ENCODE measurements around the gene CST7. TPM values are rescaled to one million over a fixed set of nuclear protein-coding genes. Genes with fewer than 3 reads are reported as not detected.

Gene CST7
- total RNA-seq, 2 experiments from 2014 or later = 43.9 to 47.5 TPM

DNA sequence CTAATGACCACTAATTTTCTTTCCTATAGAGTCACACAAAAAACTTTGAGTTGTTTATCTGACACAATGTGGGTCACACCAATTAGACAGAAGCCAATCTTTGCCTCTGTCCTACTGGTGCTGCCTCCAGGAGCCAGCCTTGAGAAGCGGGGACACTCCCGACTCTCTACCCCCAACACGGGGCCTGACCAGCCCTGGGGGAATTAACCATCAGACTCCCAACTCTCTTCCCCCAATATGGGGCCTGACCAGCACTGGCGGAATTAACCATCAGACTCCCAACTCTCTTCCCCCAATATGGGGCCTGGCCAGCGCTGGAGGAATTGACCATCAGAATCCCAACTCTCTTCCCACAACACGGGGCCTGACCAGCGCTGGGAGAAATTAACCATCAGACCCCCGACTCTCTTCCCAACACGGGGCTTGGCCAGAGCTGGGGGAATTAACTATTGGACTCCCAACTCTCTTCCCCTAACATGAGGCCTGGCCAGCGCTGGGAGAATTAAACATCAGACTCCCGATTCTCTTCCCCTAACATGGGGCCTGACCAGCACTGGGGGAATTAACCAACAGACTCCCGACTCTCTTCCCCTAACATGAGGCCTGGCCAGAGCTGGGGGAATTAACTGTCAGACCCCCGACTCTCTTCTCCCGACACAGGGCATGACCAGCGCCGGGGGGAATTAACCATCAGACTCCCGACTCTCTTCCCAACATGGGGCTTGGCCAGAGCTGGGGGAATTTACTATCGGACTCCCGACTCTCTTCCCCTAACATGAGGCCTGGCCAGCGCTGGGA, 12.5 kb downstream of the CST7 start:
- H3K36me3 Mint-ChIP-seq (ENCODE audit: low read depth) = peaks cover 67% of the 10 kb centered on the region
- no peak for ATAC-seq
- DNase-seq = no peak
- peaks cover 13% of the 10 kb centered on the region for H3K4me1 Mint-ChIP-seq (ENCODE audit: low read depth)
- H3K27ac Mint-ChIP-seq = peak overlapping the region; percentile 30
- no peaks in the 10 kb centered on the region for H3K9me3 Mint-ChIP-seq (ENCODE audit: insufficient read depth)
- ChIA-PET CTCF (interaction anchor here (0.6 to 1.1 kb wide), 2 partner anchors 31 to 677 kb away, joined by 3 to 6 read pairs; no protein-coding TSS in a partner anchor), POLR2A (no interaction called here)
- no peaks in the 10 kb centered on the region for H3K27me3 Mint-ChIP-seq (ENCODE audit: low read depth)
- no peak overlapping the region for H3K4me3 Mint-ChIP-seq

DNA sequence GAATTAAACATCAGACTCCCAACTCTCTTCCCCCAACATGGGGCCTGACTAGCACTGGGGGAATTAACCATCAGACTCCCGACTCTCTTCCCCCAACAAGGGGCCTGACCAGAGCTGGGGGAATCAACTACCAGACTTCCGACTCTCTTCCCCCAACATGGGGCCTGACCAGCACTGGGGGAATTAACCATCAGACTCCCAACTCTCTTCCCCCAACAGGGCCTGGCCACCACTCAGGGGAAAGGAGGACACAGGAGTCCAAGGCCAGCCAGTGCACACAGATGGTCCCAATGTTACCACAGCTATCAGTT, 13.1 kb downstream of the CST7 start:
- Mint-ChIP-seq H3K36me3 (ENCODE audit: low read depth) (peaks cover 67% of the 10 kb centered on the region), H3K9me3 (ENCODE audit: insufficient read depth) (no peaks in the 10 kb centered on the region), H3K27ac (peak overlapping the region; percentile 30), H3K4me1 (ENCODE audit: low read depth) (peaks cover 13% of the 10 kb centered on the region), H3K27me3 (ENCODE audit: low read depth) (no peaks in the 10 kb centered on the region), H3K4me3 (no peak overlapping the region)
- ChIA-PET CTCF (interaction anchor here (0.6 kb wide), 1 partner anchor 678 kb away, joined by 3 read pairs; no protein-coding TSS in a partner anchor), POLR2A (no interaction called here)
- DNase-seq = no peak
- ATAC-seq = no peak

GRCh38 chr20:24962510-24962909, 13.4 kb downstream of the CST7 start:
- Mint-ChIP-seq H3K9me3 (ENCODE audit: insufficient read depth) (no peaks in the 10 kb centered on the region), H3K36me3 (ENCODE audit: low read depth) (peaks cover 71% of the 10 kb centered on the region), H3K27me3 (ENCODE audit: low read depth) (no peaks in the 10 kb centered on the region), H3K27ac (peak overlapping the region; percentile 5), H3K4me1 (ENCODE audit: low read depth) (peaks cover 13% of the 10 kb centered on the region), H3K4me3 (no peak overlapping the region)
- ChIA-PET POLR2A (no interaction called here), CTCF (interaction anchor here (0.6 kb wide), 1 partner anchor 678 kb away, joined by 3 read pairs; no protein-coding TSS in a partner anchor)
- ATAC-seq = no peak
- DNase-seq = no peak

GRCh38 chr20:24963672-24964505, 14.8 kb downstream of the CST7 start:
- ChIA-PET POLR2A (no interaction called here), CTCF (interaction anchor here (0.6 to 1.5 kb wide), 4 partner anchors 9 to 192 kb away, joined by 3 to 6 read pairs (median 4); no protein-coding TSS in a partner anchor)
- no peak overlapping the region for H3K4me3 Mint-ChIP-seq
- ATAC-seq = no peak
- peaks cover 17% of the 10 kb centered on the region for H3K4me1 Mint-ChIP-seq (ENCODE audit: low read depth)
- no peak overlapping the region for H3K27ac Mint-ChIP-seq
- DNase-seq = peak; percentile 13
- H3K9me3 Mint-ChIP-seq (ENCODE audit: insufficient read depth) = no peaks in the 10 kb centered on the region
- H3K36me3 Mint-ChIP-seq (ENCODE audit: low read depth) = peaks cover 79% of the 10 kb centered on the region
- no peaks in the 10 kb centered on the region for H3K27me3 Mint-ChIP-seq (ENCODE audit: low read depth)

DNA sequence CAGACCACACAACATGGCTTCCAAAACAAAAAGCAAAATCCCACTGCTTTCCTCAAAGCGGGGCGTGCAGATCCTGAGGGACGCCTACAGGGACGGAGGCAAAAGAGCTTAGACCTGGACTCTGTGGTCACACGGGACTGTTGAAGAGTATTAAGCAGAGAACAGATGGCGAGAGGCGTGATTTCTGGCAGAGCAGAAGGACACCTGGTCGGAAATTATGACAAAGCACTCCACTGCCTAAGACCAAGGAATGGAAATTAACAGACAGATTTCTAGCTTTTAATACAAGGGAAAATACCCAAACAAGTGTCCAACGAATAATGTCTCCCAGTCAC, 15.4 kb downstream of the CST7 start:
- Mint-ChIP-seq H3K27me3 (ENCODE audit: low read depth) (no peaks in the 10 kb centered on the region), H3K4me3 (no peak overlapping the region), H3K4me1 (ENCODE audit: low read depth) (peaks cover 17% of the 10 kb centered on the region), H3K36me3 (ENCODE audit: low read depth) (peaks cover 82% of the 10 kb centered on the region), H3K9me3 (ENCODE audit: insufficient read depth) (no peaks in the 10 kb centered on the region), H3K27ac (peak overlapping the region; percentile 12)
- DNase-seq (no peak), ATAC-seq (no peak)
- ChIA-PET POLR2A (no interaction called here), CTCF (interaction anchor here (0.6 to 1.5 kb wide), 4 partner anchors 10 to 191 kb away, joined by 3 to 6 read pairs (median 4); no protein-coding TSS in a partner anchor)

DNA sequence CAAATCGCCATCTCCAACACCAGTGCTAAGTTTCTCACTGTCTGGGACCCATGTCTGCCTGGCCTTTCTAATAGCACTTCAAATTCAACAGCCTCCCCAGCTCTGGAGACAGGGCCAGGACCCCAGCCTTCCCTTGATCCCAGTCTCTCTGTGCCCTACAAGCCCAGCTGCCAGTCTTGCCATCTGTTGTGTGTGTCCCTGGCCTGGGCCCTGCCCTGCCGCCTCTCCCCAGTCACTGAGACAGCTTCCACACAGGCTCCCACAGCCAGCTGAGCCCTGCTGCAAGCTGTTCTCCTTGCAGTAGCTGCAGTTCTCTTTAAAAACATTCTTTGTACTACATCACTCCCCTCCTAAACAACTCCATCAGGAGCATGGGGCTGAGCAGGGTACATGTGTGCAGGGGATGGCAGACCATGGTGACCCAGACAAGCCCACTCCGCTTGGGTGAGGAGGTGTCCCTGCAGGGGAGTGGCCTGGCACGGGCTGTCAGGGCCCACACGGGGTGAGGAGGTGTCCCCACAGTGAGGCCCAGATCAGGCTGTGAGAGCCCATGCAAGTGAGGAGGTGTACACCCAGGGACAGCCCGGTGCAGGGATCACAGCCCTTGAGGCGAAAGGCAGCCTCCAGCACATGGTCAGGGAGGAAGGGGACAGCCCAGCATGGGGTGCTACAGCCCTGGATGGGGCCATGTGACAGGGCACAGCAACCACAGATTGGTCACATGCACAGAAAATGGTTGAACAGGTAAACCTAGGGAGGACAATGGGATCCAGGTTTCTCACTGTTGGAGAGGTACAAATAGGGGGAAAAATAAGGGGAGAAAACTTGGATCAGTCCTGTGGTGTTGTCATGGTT, 16.2 kb downstream of the CST7 start:
- ATAC-seq (no peak), DNase-seq (peak; percentile 14)
- Mint-ChIP-seq H3K27ac (peak overlapping the region; percentile 60), H3K4me1 (ENCODE audit: low read depth) (peaks cover 17% of the 10 kb centered on the region), H3K36me3 (ENCODE audit: low read depth) (peaks cover 85% of the 10 kb centered on the region), H3K4me3 (no peak overlapping the region), H3K9me3 (ENCODE audit: insufficient read depth) (no peaks in the 10 kb centered on the region), H3K27me3 (ENCODE audit: low read depth) (no peaks in the 10 kb centered on the region)
- ChIA-PET CTCF (interaction anchor here (1.4 kb wide), 1 partner anchor 10 kb away, joined by 6 read pairs; no protein-coding TSS in a partner anchor), POLR2A (no interaction called here)

GRCh38 chr20:24966317-24967012, 17.4 kb downstream of the CST7 start:
- CTCF ChIA-PET = no interaction called here
- H3K27ac Mint-ChIP-seq = no peak overlapping the region
- H3K36me3 Mint-ChIP-seq (ENCODE audit: low read depth) = peaks cover 80% of the 10 kb centered on the region
- POLR2A ChIA-PET = no interaction called here
- DNase-seq (no peak), ATAC-seq (no peak)
- H3K4me1 Mint-ChIP-seq (ENCODE audit: low read depth) = peaks cover 9% of the 10 kb centered on the region
- no peaks in the 10 kb centered on the region for H3K27me3 Mint-ChIP-seq (ENCODE audit: low read depth)
- no peak overlapping the region for H3K4me3 Mint-ChIP-seq
- no peaks in the 10 kb centered on the region for H3K9me3 Mint-ChIP-seq (ENCODE audit: insufficient read depth)

GRCh38 chr20:24968278-24968800, 19.3 kb downstream of the CST7 start:
- Mint-ChIP-seq H3K9me3 (ENCODE audit: insufficient read depth) (no peaks in the 10 kb centered on the region), H3K4me1 (ENCODE audit: low read depth) (peaks cover 4% of the 10 kb centered on the region), H3K4me3 (no peak overlapping the region), H3K27me3 (ENCODE audit: low read depth) (no peaks in the 10 kb centered on the region), H3K36me3 (ENCODE audit: low read depth) (peaks cover 74% of the 10 kb centered on the region), H3K27ac (peak overlapping the region; percentile 15)
- CTCF ChIA-PET = no interaction called here
- DNase-seq (no peak), ATAC-seq (no peak)
- POLR2A ChIA-PET = no interaction called here

DNA sequence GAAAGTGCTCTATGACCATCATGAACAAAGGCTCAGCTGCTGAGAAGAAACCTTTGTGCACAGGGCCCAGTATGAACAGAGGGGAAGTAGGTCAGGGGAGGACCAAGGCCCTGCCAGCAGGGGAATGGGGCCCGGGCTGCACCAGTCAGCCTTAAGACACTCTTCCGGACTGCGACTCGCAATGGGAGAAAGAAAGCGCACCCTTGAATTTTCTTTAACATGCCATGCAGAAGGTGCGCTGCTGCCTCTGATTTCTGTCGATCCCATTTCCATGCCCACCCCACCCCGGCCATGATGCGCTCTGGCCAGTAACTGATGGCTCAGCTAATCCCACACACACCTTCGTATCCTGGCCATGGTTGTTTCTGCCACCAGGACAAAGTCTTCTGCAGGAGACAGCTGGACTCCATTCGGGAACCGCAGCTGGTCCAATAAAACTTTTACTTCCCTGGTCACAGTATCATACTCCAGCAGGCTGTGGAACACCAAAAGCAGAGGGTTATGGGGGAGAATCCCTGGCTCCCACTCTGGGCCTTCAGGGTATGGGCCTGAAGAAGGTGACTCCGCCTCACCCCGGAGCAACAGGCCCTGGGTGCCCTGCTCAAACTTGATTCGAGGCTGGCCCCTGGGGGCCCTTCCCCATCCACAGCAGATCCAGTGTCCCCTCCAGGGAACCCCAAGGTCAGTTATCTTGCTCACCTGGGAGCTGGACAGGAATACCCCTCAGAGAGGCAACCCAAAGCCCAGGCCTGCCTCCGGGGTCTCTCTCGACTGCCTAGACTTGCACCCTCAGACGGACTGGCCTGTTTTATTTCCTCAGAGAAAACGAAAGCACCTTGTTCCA, 20.3 kb downstream of the CST7 start:
- Mint-ChIP-seq H3K4me3 (no peak overlapping the region), H3K27ac (no peak overlapping the region), H3K27me3 (ENCODE audit: low read depth) (no peaks in the 10 kb centered on the region), H3K36me3 (ENCODE audit: low read depth) (peaks cover 69% of the 10 kb centered on the region), H3K4me1 (ENCODE audit: low read depth) (peaks cover 4% of the 10 kb centered on the region), H3K9me3 (ENCODE audit: insufficient read depth) (no peaks in the 10 kb centered on the region)
- POLR2A ChIA-PET = no interaction called here
- no peak for ATAC-seq
- CTCF ChIA-PET = no interaction called here
- peak; percentile 14 for DNase-seq

GRCh38 chr20:24970030-24970553, 21.0 kb downstream of the CST7 start:
- H3K36me3 Mint-ChIP-seq (ENCODE audit: low read depth) = peaks cover 66% of the 10 kb centered on the region
- H3K4me3 Mint-ChIP-seq = no peak overlapping the region
- H3K27ac Mint-ChIP-seq = no peak overlapping the region
- ATAC-seq (no peak), DNase-seq (peak; percentile 17)
- no peaks in the 10 kb centered on the region for H3K27me3 Mint-ChIP-seq (ENCODE audit: low read depth)
- CTCF ChIA-PET = no interaction called here
- H3K4me1 Mint-ChIP-seq (ENCODE audit: low read depth) = peaks cover 4% of the 10 kb centered on the region
- H3K9me3 Mint-ChIP-seq (ENCODE audit: insufficient read depth) = no peaks in the 10 kb centered on the region
- POLR2A ChIA-PET = no interaction called here
